Measurements from ENCODE around the gene ADCYAP1R1.

- no peak for TF ChIP-seq EZH2 (IDR thresholded peaks at IDR 0.05; ENCODE audit: borderline replicate concordance, low read length)
- TF ChIP-seq CTCF (conservative IDR thresholded peaks at IDR 0.05 in 1 of 2, IDR thresholded peaks at IDR 0.05 in 1 of 2; ENCODE audit: extremely low read depth in 1 of 2, insufficient read depth in 1 of 2, low read depth in 1 of 2, low read length in 2 of 2) = no peak
These were observed 48.4 kb upstream of the ADCYAP1R1 start for GRCh38 chr7:31003721-31004120.

Measured in mammary epithelial cell (primary cell).